Activated naive CD4-positive, alpha-beta T cell treated with anti-CD3 and anti-CD28 coated beads, Interleukin-2, amount 50 U/mL, for 24 hours (primary cell): ENCODE measurements around the gene MYPOP.
A peak's percentile ranks its signal among the peaks of the same experiment; 100 is the strongest.
"Not testable (repeated sequence)": the region's sequence is repeated elsewhere in the genome, so short reads cannot be mapped to it uniquely, and the experiment has no call there.

ENCODE experiments used
- H3K27ac Mint-ChIP-seq: one replicate; pipeline ENCODE4 v1.8.0; 2021; ENCODE audit warnings: mild to moderate bottlenecking, mixed read lengths
- H3K27me3 Mint-ChIP-seq: one replicate; pipeline ENCODE4 v1.8.0; 2021; ENCODE audit warnings: mixed read lengths
- H3K36me3 Mint-ChIP-seq: one replicate; pipeline ENCODE4 v1.8.0; 2021; ENCODE audit warnings: mixed read lengths
- H3K4me1 Mint-ChIP-seq: one replicate; pipeline ENCODE4 v1.8.0; 2021; ENCODE audit warnings: mixed read lengths
- H3K4me3 Mint-ChIP-seq: one replicate; pipeline ENCODE4 v1.8.0; 2021; ENCODE audit warnings: mild to moderate bottlenecking, mixed read lengths
- H3K9me3 Mint-ChIP-seq: one replicate; pipeline ENCODE4 v1.8.0; 2021; ENCODE audit warnings: mixed read lengths

Gene MYPOP

GRCh38 chr19:45879971-45880370 is 22.4 kb downstream of the MYPOP start:
- H3K36me3 Mint-ChIP-seq, result peaks cover 2% of the 10 kb centered on the region
- H3K27ac Mint-ChIP-seq, result peak overlapping the region; percentile 71
- no peak overlapping the region for H3K4me3 Mint-ChIP-seq
- peaks cover 29% of the 10 kb centered on the region for H3K4me1 Mint-ChIP-seq
- H3K27me3 Mint-ChIP-seq, result peaks cover 3% of the 10 kb centered on the region
- no peaks in the 10 kb centered on the region for H3K9me3 Mint-ChIP-seq

GRCh38 chr19:45879055-45879454 is 23.4 kb downstream of the MYPOP start:
- Mint-ChIP-seq H3K9me3 (no peaks in the 10 kb centered on the region), H3K36me3 (peaks cover 2% of the 10 kb centered on the region), H3K4me1 (peaks cover 29% of the 10 kb centered on the region), H3K27ac (no peak overlapping the region), H3K27me3 (peaks cover 6% of the 10 kb centered on the region), H3K4me3 (no peak overlapping the region)

- Mint-ChIP-seq H3K4me3 (peak overlapping the region; percentile 34), H3K36me3 (peaks cover under 1% of the 10 kb centered on the region), H3K4me1 (peaks cover 22% of the 10 kb centered on the region), H3K9me3 (no peaks in the 10 kb centered on the region), H3K27me3 (peaks cover 6% of the 10 kb centered on the region), H3K27ac (no peak overlapping the region)
These were observed 24.2 kb downstream of the MYPOP start for GRCh38 chr19:45878043-45878794.

GRCh38 chr19:45876411-45877197 is 25.8 kb downstream of the MYPOP start:
- Mint-ChIP-seq H3K27me3 (peaks cover 6% of the 10 kb centered on the region), H3K4me3 (peak overlapping the region; percentile 23), H3K4me1 (peaks cover 13% of the 10 kb centered on the region), H3K9me3 (no peaks in the 10 kb centered on the region), H3K36me3 (no peaks in the 10 kb centered on the region), H3K27ac (peak overlapping the region; percentile 0)

- Mint-ChIP-seq H3K36me3 (no peaks in the 10 kb centered on the region), H3K27ac (peak overlapping the region; percentile 0), H3K9me3 (no peaks in the 10 kb centered on the region), H3K4me1 (peaks cover 10% of the 10 kb centered on the region), H3K4me3 (peak overlapping the region; percentile 23), H3K27me3 (peaks cover 6% of the 10 kb centered on the region)
These were observed 26.3 kb downstream of the MYPOP start for GRCh38 chr19:45876161-45876410.

- H3K4me3 Mint-ChIP-seq, result no peak overlapping the region
- H3K27me3 Mint-ChIP-seq, result peaks cover 6% of the 10 kb centered on the region
- H3K27ac Mint-ChIP-seq, result peak overlapping the region; percentile 84
- H3K36me3 Mint-ChIP-seq, result no peaks in the 10 kb centered on the region
- H3K9me3 Mint-ChIP-seq, result no peaks in the 10 kb centered on the region
- peaks cover 10% of the 10 kb centered on the region for H3K4me1 Mint-ChIP-seq
These were observed 27.8 kb downstream of the MYPOP start for GRCh38 chr19:45874620-45874966.

- no peak overlapping the region for H3K4me3 Mint-ChIP-seq
- H3K27me3 Mint-ChIP-seq, result peaks cover 6% of the 10 kb centered on the region
- no peaks in the 10 kb centered on the region for H3K36me3 Mint-ChIP-seq
- H3K27ac Mint-ChIP-seq, result no peak overlapping the region
- peaks cover 10% of the 10 kb centered on the region for H3K4me1 Mint-ChIP-seq
- no peaks in the 10 kb centered on the region for H3K9me3 Mint-ChIP-seq
These were observed 29.1 kb downstream of the MYPOP start for GRCh38 chr19:45873219-45873772.

- Mint-ChIP-seq H3K27ac (no peak overlapping the region), H3K4me1 (peaks cover 9% of the 10 kb centered on the region), H3K9me3 (no peaks in the 10 kb centered on the region), H3K27me3 (peaks cover 6% of the 10 kb centered on the region), H3K36me3 (no peaks in the 10 kb centered on the region), H3K4me3 (no peak overlapping the region)
These were observed 30.1 kb downstream of the MYPOP start for GRCh38 chr19:45872095-45872919.

- Mint-ChIP-seq H3K36me3 (no peaks in the 10 kb centered on the region), H3K27ac (no peak overlapping the region), H3K9me3 (no peaks in the 10 kb centered on the region), H3K4me3 (no peak overlapping the region), H3K27me3 (peaks cover 4% of the 10 kb centered on the region), H3K4me1 (no peaks in the 10 kb centered on the region)
These were observed 31.6 kb downstream of the MYPOP start for GRCh38 chr19:45870798-45871197.

- H3K4me3 Mint-ChIP-seq, H3K9me3 Mint-ChIP-seq, H3K36me3 Mint-ChIP-seq, H3K27ac Mint-ChIP-seq: not testable (repeated sequence)
- Mint-ChIP-seq H3K27me3 (peaks cover 13% of the 10 kb centered on the region), H3K4me1 (peaks cover 11% of the 10 kb centered on the region)
These were observed 35.2 kb downstream of the MYPOP start for GRCh38 chr19:45867241-45867640.

- no peak overlapping the region for H3K4me3 Mint-ChIP-seq
- H3K4me1 Mint-ChIP-seq, result peaks cover 16% of the 10 kb centered on the region
- H3K27me3 Mint-ChIP-seq, result peaks cover 13% of the 10 kb centered on the region
- no peak overlapping the region for H3K27ac Mint-ChIP-seq
- no peaks in the 10 kb centered on the region for H3K36me3 Mint-ChIP-seq
- H3K9me3 Mint-ChIP-seq, result no peaks in the 10 kb centered on the region
These were observed 35.8 kb downstream of the MYPOP start for GRCh38 chr19:45866400-45867176.

GRCh38 chr19:45865269-45865948 is 37.0 kb downstream of the MYPOP start:
- no peaks in the 10 kb centered on the region for H3K9me3 Mint-ChIP-seq
- no peak overlapping the region for H3K27ac Mint-ChIP-seq
- no peak overlapping the region for H3K4me3 Mint-ChIP-seq
- H3K36me3 Mint-ChIP-seq, result peaks cover 2% of the 10 kb centered on the region
- H3K4me1 Mint-ChIP-seq, result peaks cover 21% of the 10 kb centered on the region
- peaks cover 13% of the 10 kb centered on the region for H3K27me3 Mint-ChIP-seq

GRCh38 chr19:45864629-45865082 is 37.8 kb downstream of the MYPOP start:
- H3K27me3 Mint-ChIP-seq, result peaks cover 13% of the 10 kb centered on the region
- H3K27ac Mint-ChIP-seq, result peak overlapping the region; percentile 76
- H3K4me1 Mint-ChIP-seq, result peaks cover 24% of the 10 kb centered on the region
- H3K4me3 Mint-ChIP-seq, result peak overlapping the region; percentile 60
- no peaks in the 10 kb centered on the region for H3K9me3 Mint-ChIP-seq
- peaks cover 2% of the 10 kb centered on the region for H3K36me3 Mint-ChIP-seq

- Mint-ChIP-seq H3K27me3 (peaks cover 13% of the 10 kb centered on the region), H3K9me3 (no peaks in the 10 kb centered on the region), H3K4me3 (peak within 1 kb of the TSS; percentile 94), H3K36me3 (peaks cover 2% of the 10 kb centered on the region), H3K27ac (peak within 1 kb of the TSS; percentile 94), H3K4me1 (peaks cover 25% of the 10 kb centered on the region)
These were observed 38.4 kb downstream of the MYPOP start, which contains the start of gene FOXA3 for GRCh38 chr19:45863840-45864628. Gene FOXA3, plus strand, starts transcription at chr19:45864326. Its CDS starts 131 bp downstream, at chr19:45864457.
